HepG2 (cell line): ENCODE results near the gene RAD51AP1. TPM values are rescaled to one million over a fixed set of nuclear protein-coding genes. Genes with fewer than 3 reads are reported as not detected.
A peak's percentile ranks its signal among the peaks of the same experiment; 100 is the strongest.

ENCODE experiments used
- AHR ChIP-seq: IDR thresholded peaks from 2 replicates; pipeline ENCODE4 v1.6.1; 2018; ENCODE audit warnings: missing genetic modification reagents, missing compliant biosample characterization
- CBFB ChIP-seq: sonication (generic); formaldehyde crosslinking; IDR thresholded peaks from 2 replicates; pipeline ENCODE4 v1.4.0; 2020; ENCODE audit warnings: missing genetic modification reagents
- CEBPB ChIP-seq: IDR thresholded peaks from 2 replicates; pipeline ENCODE4 v1.6.1; 2011; ENCODE audit warnings: low read depth, low read length, improper control_type of control experiment, borderline replicate concordance
- CREM ChIP-seq, 2 experiments: sonication (generic) in 1 of 2; formaldehyde crosslinking in 1 of 2; IDR thresholded peaks; 2 replicates each; pipeline versions ENCODE4 v1.4.0 to v1.6.1; 2016 to 2020; ENCODE audit warnings: antibody characterized with exemption in 1 of 2, mild to moderate bottlenecking in 1 of 2, missing genetic modification reagents in 1 of 2
- ERF ChIP-seq: IDR thresholded peaks from 2 replicates; pipeline ENCODE4 v1.6.1; 2018; ENCODE audit warnings: missing biosample characterization, missing genetic modification reagents
- FOSL2 ChIP-seq: sonication (generic); formaldehyde crosslinking; IDR thresholded peaks from 2 replicates; pipeline ENCODE4 v1.4.0; 2020; ENCODE audit warnings: missing genetic modification reagents
- MBD4 ChIP-seq: IDR thresholded peaks from 2 replicates; pipeline ENCODE4 v1.6.1; 2012; ENCODE audit warnings: low read length, inconsistent platforms, borderline replicate concordance
- NCOR1 ChIP-seq: fragments of 200-600 bp; sonication (generic); IDR thresholded peaks from 2 replicates; pipeline ENCODE4 v1.7.0; 2017; ENCODE audit warnings: antibody characterized with exemption, low read length, borderline replicate concordance
- NR0B2 ChIP-seq: sonication (generic); formaldehyde crosslinking; IDR thresholded peaks from 2 replicates; pipeline ENCODE4 v1.4.0; 2020; ENCODE audit warnings: mild to moderate bottlenecking, missing genetic modification reagents
- NR1H2 ChIP-seq: sonication (generic); formaldehyde crosslinking; IDR thresholded peaks from 2 replicates; pipeline ENCODE4 v1.8.1; 2022; ENCODE audit warnings: low read depth, missing genetic modification reagents, borderline replicate concordance
- PCBP2 ChIP-seq: fragments of 200-400 bp; formaldehyde crosslinking; optimal IDR thresholded peaks from 2 replicates; pipeline ENCODE3; 2018; ENCODE audit warnings: low read length, low read depth; ENCODE audit not compliant: poor library complexity, severe bottlenecking
- REPIN1 ChIP-seq: sonication (generic); formaldehyde crosslinking; IDR thresholded peaks from 2 replicates; pipeline ENCODE4 v1.8.0; 2022; ENCODE audit warnings: missing genetic modification reagents, low read depth, mild to moderate bottlenecking, borderline replicate concordance
- RFX3 ChIP-seq: IDR thresholded peaks from 2 replicates; pipeline ENCODE4 v1.6.1; 2016; ENCODE audit warnings: missing biosample characterization, missing genetic modification reagents
- SOX5 ChIP-seq: IDR thresholded peaks from 2 replicates; pipeline ENCODE4 v1.6.1; 2016; ENCODE audit warnings: borderline replicate concordance
- ZFP36L1 ChIP-seq: sonication (generic); formaldehyde crosslinking; IDR thresholded peaks from 2 replicates; pipeline ENCODE4 v1.8.0; 2022; ENCODE audit warnings: mild to moderate bottlenecking, missing genetic modification reagents, moderate library complexity
- ZFP41 ChIP-seq: sonication (generic); formaldehyde crosslinking; IDR thresholded peaks from 2 replicates; pipeline ENCODE4 v1.4.0; 2020; ENCODE audit warnings: mild to moderate bottlenecking, missing genetic modification reagents, borderline replicate concordance
- ZNF160 ChIP-seq: sonication (generic); formaldehyde crosslinking; IDR thresholded peaks from 2 replicates; pipeline ENCODE4 v1.8.0; 2022; ENCODE audit warnings: mild to moderate bottlenecking, inconsistent platforms, missing genetic modification reagents
- ZNF264 ChIP-seq: sonication (generic); formaldehyde crosslinking; IDR thresholded peaks from 2 replicates; pipeline ENCODE4 v1.4.0; 2020; ENCODE audit warnings: missing genetic modification reagents
- ZNF572 ChIP-seq: sonication (generic); formaldehyde crosslinking; IDR thresholded peaks from 2 replicates; pipeline ENCODE4 v1.5.1; 2020; ENCODE audit warnings: mild to moderate bottlenecking, missing genetic modification reagents
- ZNF766 ChIP-seq: sonication (generic); formaldehyde crosslinking; IDR thresholded peaks from 2 replicates; pipeline ENCODE4 v1.5.0; 2020; ENCODE audit warnings: missing genetic modification reagents, borderline replicate concordance
- ZNF772 ChIP-seq: sonication (generic); formaldehyde crosslinking; IDR thresholded peaks from 2 replicates; pipeline ENCODE4 v1.5.0; 2020; ENCODE audit warnings: mild to moderate bottlenecking, missing genetic modification reagents
- ZNF879 ChIP-seq: sonication (generic); formaldehyde crosslinking; IDR thresholded peaks from 2 replicates; pipeline ENCODE4 v1.8.1; 2023; ENCODE audit warnings: missing genetic modification reagents
- polyA plus RNA-seq, 8 experiments: library from polyadenylated mRNA; depleted of rRNA in 3 of 8; stranded (reverse) in 7 of 8; unstranded in 1 of 8; fragments of >200 nt; fragmentation: Illumina TruSeq in 4 of 8; extraction: Trizol in 4 of 8; gene quantifications; 2 replicates each; pipeline versions ENCODE4 v1.2.1 to v1.2.3, GENCODE V29; 2011 to 2016; ENCODE audit warnings: low read depth in 4 of 8, missing spikeins in 1 of 8, mixed read lengths in 1 of 8; ENCODE audit not compliant: insufficient read depth in 1 of 8
- total RNA-seq, 5 experiments: library from RNA; depleted of rRNA; stranded (reverse); fragments of >200 nt; fragmentation: Illumina TruSeq; extraction: Trizol; gene quantifications; 2 replicates each; pipeline ENCODE4 v1.2.3, GENCODE V29; 2016; ENCODE audit warnings: low read depth in 1 of 5
- TF ChIP-seq, protein P1 (sequence below): sonication (generic); formaldehyde crosslinking; IDR thresholded peaks from 2 replicates; pipeline ENCODE4 v1.5.0; 2020; ENCODE audit warnings: missing genetic modification reagents
- TF ChIP-seq, protein P2 (sequence below): sonication (generic); formaldehyde crosslinking; IDR thresholded peaks from 2 replicates; pipeline ENCODE4 v1.4.0; 2020; ENCODE audit warnings: mild to moderate bottlenecking, missing genetic modification reagents
- TF ChIP-seq, protein P3 (sequence below): sonication (generic); formaldehyde crosslinking; IDR thresholded peaks from 2 replicates; pipeline ENCODE4 v1.4.0; 2020; ENCODE audit warnings: missing genetic modification reagents

RAD51AP1 gene
- total and polyA plus RNA-seq, 2 of the 13 experiments (the other 11 are each of a cell fraction or from before 2014, with no cell fraction given) = 16.6 to 49.3 TPM

DNA sequence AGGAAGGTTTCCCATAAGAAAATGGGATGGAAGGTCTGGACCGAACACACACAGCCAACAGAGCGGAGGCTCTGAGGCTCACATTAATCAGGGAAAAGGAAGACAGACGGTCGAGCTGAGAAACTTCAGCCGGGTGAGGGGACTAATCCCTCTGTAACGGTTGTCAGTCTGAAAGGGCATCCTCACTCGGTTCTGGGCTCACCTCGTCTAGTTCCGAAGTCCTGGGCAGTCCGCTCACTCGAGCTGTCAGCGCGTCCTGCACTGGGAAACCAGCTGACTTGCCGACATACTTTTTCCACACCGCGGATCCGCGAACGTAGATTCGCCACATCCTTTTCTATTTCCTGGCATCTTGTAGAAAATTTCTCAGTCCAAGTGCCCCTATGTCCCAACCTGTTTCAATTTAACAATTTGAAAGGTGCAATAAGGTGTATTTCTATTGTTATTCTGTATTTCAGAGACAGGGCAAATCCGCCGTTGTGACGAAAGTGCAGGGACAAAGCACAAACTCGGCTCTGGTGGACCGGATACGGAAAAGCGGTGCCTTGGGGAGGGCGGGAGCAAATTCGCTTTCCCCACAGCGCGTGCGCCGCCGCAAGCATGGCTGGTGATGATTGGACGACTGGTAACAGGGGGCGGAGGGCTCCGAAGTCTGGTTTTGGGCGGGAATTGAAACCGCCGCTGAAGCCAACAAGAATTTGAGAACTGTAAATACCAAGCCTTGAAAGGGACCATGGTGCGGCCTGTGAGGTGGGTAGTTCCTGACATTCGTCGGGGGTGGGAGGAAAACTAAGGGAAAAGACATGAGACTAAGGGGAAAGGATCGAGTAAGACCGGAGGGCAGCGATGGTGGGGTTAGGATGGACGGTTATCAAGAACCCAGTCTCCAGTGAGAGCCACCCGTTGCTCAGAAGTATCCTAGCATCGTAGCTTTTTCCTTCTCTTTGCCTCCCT lies at the start of gene RAD51AP1 (continued):
- no peak for TF ChIP-seq REPIN1
- no peak for TF ChIP-seq ZNF772 (CRISPR knock-in tag)
- TF ChIP-seq, protein P1, sequence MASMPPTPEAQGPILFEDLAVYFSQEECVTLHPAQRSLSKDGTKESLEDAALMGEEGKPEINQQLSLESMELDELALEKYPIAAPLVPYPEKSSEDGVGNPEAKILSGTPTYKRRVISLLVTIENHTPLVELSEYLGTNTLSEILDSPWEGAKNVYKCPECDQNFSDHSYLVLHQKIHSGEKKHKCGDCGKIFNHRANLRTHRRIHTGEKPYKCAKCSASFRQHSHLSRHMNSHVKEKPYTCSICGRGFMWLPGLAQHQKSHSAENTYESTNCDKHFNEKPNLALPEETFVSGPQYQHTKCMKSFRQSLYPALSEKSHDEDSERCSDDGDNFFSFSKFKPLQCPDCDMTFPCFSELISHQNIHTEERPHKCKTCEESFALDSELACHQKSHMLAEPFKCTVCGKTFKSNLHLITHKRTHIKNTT (CRISPR knock-in tag) = no peak
- no peak for TF ChIP-seq AHR
- TF ChIP-seq ZNF766 = no peak
- no peak for TF ChIP-seq ZNF572 (CRISPR knock-in tag)
- 0 out of 2 replicates have a peak, but pooled peaks have one; percentile 52 for TF ChIP-seq ZNF160 (CRISPR knock-in tag)
- no peak for TF ChIP-seq SOX5 (CRISPR knock-in tag)
- TF ChIP-seq ZFP36L1 (CRISPR knock-in tag) = peak; percentile 73; the same call in 1 of the 2 replicates
- TF ChIP-seq ERF (CRISPR knock-in tag) = peak; percentile 35; the same call in 1 of the 2 replicates
- TF ChIP-seq NR0B2 (CRISPR knock-in tag) = 0 out of 2 replicates have a peak, but pooled peaks have one; percentile 68
- peak; percentile 86 for TF ChIP-seq CREM (IDR thresholded peaks at IDR 0.05)
- TF ChIP-seq CREM (CRISPR knock-in tag; IDR thresholded peaks at IDR 0.05) = no peak
- TF ChIP-seq ZFP41 (CRISPR knock-in tag) = no peak
- TF ChIP-seq NCOR1 = peak; percentile 82; the same call in 1 of the 2 replicates
- no peak for TF ChIP-seq MBD4
- TF ChIP-seq ZNF264 (CRISPR knock-in tag) = 0 out of 2 replicates have a peak, but pooled peaks have one; percentile 6
- TF ChIP-seq, protein P2, sequence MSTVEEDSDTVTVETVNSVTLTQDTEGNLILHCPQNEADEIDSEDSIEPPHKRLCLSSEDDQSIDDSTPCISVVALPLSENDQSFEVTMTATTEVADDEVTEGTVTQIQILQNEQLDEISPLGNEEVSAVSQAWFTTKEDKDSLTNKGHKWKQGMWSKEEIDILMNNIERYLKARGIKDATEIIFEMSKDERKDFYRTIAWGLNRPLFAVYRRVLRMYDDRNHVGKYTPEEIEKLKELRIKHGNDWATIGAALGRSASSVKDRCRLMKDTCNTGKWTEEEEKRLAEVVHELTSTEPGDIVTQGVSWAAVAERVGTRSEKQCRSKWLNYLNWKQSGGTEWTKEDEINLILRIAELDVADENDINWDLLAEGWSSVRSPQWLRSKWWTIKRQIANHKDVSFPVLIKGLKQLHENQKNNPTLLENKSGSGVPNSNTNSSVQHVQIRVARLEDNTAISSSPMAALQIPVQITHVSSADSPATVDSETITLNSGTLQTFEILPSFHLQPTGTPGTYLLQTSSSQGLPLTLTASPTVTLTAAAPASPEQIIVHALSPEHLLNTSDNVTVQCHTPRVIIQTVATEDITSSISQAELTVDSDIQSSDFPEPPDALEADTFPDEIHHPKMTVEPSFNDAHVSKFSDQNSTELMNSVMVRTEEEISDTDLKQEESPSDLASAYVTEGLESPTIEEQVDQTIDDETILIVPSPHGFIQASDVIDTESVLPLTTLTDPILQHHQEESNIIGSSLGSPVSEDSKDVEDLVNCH = no peak
- no peak; the same call in 1 of the 2 replicates for TF ChIP-seq NR1H2 (CRISPR knock-in tag)
- TF ChIP-seq CBFB = peak; percentile 57; the same call in 1 of the 2 replicates
- TF ChIP-seq, protein P3, sequence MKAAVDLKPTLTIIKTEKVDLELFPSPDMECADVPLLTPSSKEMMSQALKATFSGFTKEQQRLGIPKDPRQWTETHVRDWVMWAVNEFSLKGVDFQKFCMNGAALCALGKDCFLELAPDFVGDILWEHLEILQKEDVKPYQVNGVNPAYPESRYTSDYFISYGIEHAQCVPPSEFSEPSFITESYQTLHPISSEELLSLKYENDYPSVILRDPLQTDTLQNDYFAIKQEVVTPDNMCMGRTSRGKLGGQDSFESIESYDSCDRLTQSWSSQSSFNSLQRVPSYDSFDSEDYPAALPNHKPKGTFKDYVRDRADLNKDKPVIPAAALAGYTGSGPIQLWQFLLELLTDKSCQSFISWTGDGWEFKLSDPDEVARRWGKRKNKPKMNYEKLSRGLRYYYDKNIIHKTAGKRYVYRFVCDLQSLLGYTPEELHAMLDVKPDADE (CRISPR knock-in tag) = no peak
- TF ChIP-seq RFX3 (CRISPR knock-in tag) = no peak
- TF ChIP-seq ZNF879 (CRISPR knock-in tag) = no peak
- TF ChIP-seq PCBP2 = no peak
- TF ChIP-seq FOSL2 (CRISPR knock-in tag) = peak; percentile 5; the same call in 1 of the 2 replicates
- TF ChIP-seq CEBPB = no peak
